Measurements from ENCODE around the gene DSG2. TPM values are rescaled to one million over a fixed set of nuclear protein-coding genes. Genes with fewer than 3 reads are reported as not detected.
"Not testable (repeated sequence)": the region's sequence is repeated elsewhere in the genome, so short reads cannot be mapped to it uniquely, and the experiment has no call there.

DSG2 gene
- total RNA-seq, 1 donor from 2014 or later, result 0.18 TPM

GRCh38 chr18:31490833-31491232, 7.1 kb upstream of the DSG2 start:
- Mint-ChIP-seq H3K36me3 (ENCODE audit: low read depth) (no peaks in the 10 kb centered on the region), H3K9me3 (no peaks in the 10 kb centered on the region), H3K4me3 (no peak overlapping the region), H3K27me3 (ENCODE audit: insufficient read depth) (peaks cover 8% of the 10 kb centered on the region), H3K4me1 (ENCODE audit: low read depth) (no peaks in the 10 kb centered on the region), H3K27ac (no peak overlapping the region)
- intact Hi-C loops (cut with micrococcal nuclease), result no loop called here
- no peak for DNase-seq (ENCODE audit: low spot score)

GRCh38 chr18:31491586-31491985, 6.4 kb upstream of the DSG2 start:
- H3K4me1 Mint-ChIP-seq (ENCODE audit: low read depth), result no peaks in the 10 kb centered on the region

GRCh38 chr18:31492671-31493070, 5.3 kb upstream of the DSG2 start:
- DNase-seq (ENCODE audit: low spot score), result no peak
- peaks cover 23% of the 10 kb centered on the region for H3K27me3 Mint-ChIP-seq (ENCODE audit: insufficient read depth)
- no peak overlapping the region for H3K27ac Mint-ChIP-seq
- no peaks in the 10 kb centered on the region for H3K36me3 Mint-ChIP-seq (ENCODE audit: low read depth)
- intact Hi-C loops (cut with micrococcal nuclease), result no loop called here
- H3K4me3 Mint-ChIP-seq, result no peak overlapping the region
- no peaks in the 10 kb centered on the region for H3K9me3 Mint-ChIP-seq
- no peaks in the 10 kb centered on the region for H3K4me1 Mint-ChIP-seq (ENCODE audit: low read depth)

More at GRCh38 chr18:31491586-31491985, 6.4 kb upstream of the DSG2 start:
- H3K36me3 Mint-ChIP-seq (ENCODE audit: low read depth), result no peaks in the 10 kb centered on the region
- peaks cover 14% of the 10 kb centered on the region for H3K27me3 Mint-ChIP-seq (ENCODE audit: insufficient read depth)
- no peak overlapping the region for H3K4me3 Mint-ChIP-seq
- DNase-seq (ENCODE audit: low spot score), result no peak
- H3K27ac Mint-ChIP-seq, result no peak overlapping the region
- H3K9me3 Mint-ChIP-seq, result no peaks in the 10 kb centered on the region
- intact Hi-C loops (cut with micrococcal nuclease), result no loop called here

GRCh38 chr18:31493171-31493570, 4.8 kb upstream of the DSG2 start:
- H3K4me3 Mint-ChIP-seq, result no peak overlapping the region
- H3K9me3 Mint-ChIP-seq, result no peaks in the 10 kb centered on the region
- DNase-seq (ENCODE audit: low spot score), result no peak
- intact Hi-C loops (cut with micrococcal nuclease), result no loop called here
- no peaks in the 10 kb centered on the region for H3K36me3 Mint-ChIP-seq (ENCODE audit: low read depth)
- no peak overlapping the region for H3K27ac Mint-ChIP-seq
- H3K4me1 Mint-ChIP-seq (ENCODE audit: low read depth), result no peaks in the 10 kb centered on the region
- peaks cover 23% of the 10 kb centered on the region for H3K27me3 Mint-ChIP-seq (ENCODE audit: insufficient read depth)

- Mint-ChIP-seq H3K27ac (no peak overlapping the region), H3K27me3 (ENCODE audit: insufficient read depth) (peaks cover 29% of the 10 kb centered on the region), H3K36me3 (ENCODE audit: low read depth) (no peaks in the 10 kb centered on the region), H3K4me1 (ENCODE audit: low read depth) (no peaks in the 10 kb centered on the region), H3K9me3 (no peaks in the 10 kb centered on the region), H3K4me3 (no peak overlapping the region)
- intact Hi-C loops (cut with micrococcal nuclease), result no loop called here
- no peak for DNase-seq (ENCODE audit: low spot score)
Measured at GRCh38 chr18:31493941-31494340, 4.0 kb upstream of the DSG2 start.

GRCh38 chr18:31494705-31495244, 3.2 kb upstream of the DSG2 start:
- peaks cover 35% of the 10 kb centered on the region for H3K27me3 Mint-ChIP-seq (ENCODE audit: insufficient read depth)
- H3K9me3 Mint-ChIP-seq; intact Hi-C loops (cut with micrococcal nuclease); H3K27ac Mint-ChIP-seq; H3K36me3 Mint-ChIP-seq (ENCODE audit: low read depth); H3K4me3 Mint-ChIP-seq; H3K4me1 Mint-ChIP-seq (ENCODE audit: low read depth); DNase-seq (ENCODE audit: low spot score): not testable (repeated sequence)

GRCh38 chr18:31497404-31497835, 557 bp upstream of the DSG2 start:
- no peak for DNase-seq (ENCODE audit: low spot score)
- H3K4me3 Mint-ChIP-seq, result no peak overlapping the region
- H3K4me1 Mint-ChIP-seq (ENCODE audit: low read depth), result no peaks in the 10 kb centered on the region
- intact Hi-C loops (cut with micrococcal nuclease), result no loop called here
- no peaks in the 10 kb centered on the region for H3K9me3 Mint-ChIP-seq
- H3K27ac Mint-ChIP-seq, result no peak overlapping the region
- H3K27me3 Mint-ChIP-seq (ENCODE audit: insufficient read depth), result peaks cover 41% of the 10 kb centered on the region
- no peaks in the 10 kb centered on the region for H3K36me3 Mint-ChIP-seq (ENCODE audit: low read depth)

GRCh38 chr18:31498574-31499524, 872 bp downstream of the DSG2 start:
- H3K4me1 Mint-ChIP-seq (ENCODE audit: low read depth), result no peaks in the 10 kb centered on the region
- no peak for DNase-seq (ENCODE audit: low spot score)
- H3K4me3 Mint-ChIP-seq, result peak overlapping the region; percentile 75
- intact Hi-C loops (cut with micrococcal nuclease), result no loop called here
- H3K9me3 Mint-ChIP-seq, result no peaks in the 10 kb centered on the region
- H3K36me3 Mint-ChIP-seq (ENCODE audit: low read depth), result no peaks in the 10 kb centered on the region
- no peak overlapping the region for H3K27ac Mint-ChIP-seq
- peaks cover 41% of the 10 kb centered on the region for H3K27me3 Mint-ChIP-seq (ENCODE audit: insufficient read depth)

- peaks cover 34% of the 10 kb centered on the region for H3K27me3 Mint-ChIP-seq (ENCODE audit: insufficient read depth)
- no peak overlapping the region for H3K27ac Mint-ChIP-seq
- H3K9me3 Mint-ChIP-seq, result no peaks in the 10 kb centered on the region
- no peak for DNase-seq (ENCODE audit: low spot score)
- intact Hi-C loops (cut with micrococcal nuclease), result no loop called here
- H3K4me3 Mint-ChIP-seq, result no peak overlapping the region
- no peaks in the 10 kb centered on the region for H3K4me1 Mint-ChIP-seq (ENCODE audit: low read depth)
- no peaks in the 10 kb centered on the region for H3K36me3 Mint-ChIP-seq (ENCODE audit: low read depth)
Measured at GRCh38 chr18:31500051-31500688, 2.2 kb downstream of the DSG2 start.

- DNase-seq (ENCODE audit: low spot score), result no peak
- peaks cover 20% of the 10 kb centered on the region for H3K27me3 Mint-ChIP-seq (ENCODE audit: insufficient read depth)
- intact Hi-C loops (cut with micrococcal nuclease), result no loop called here
- no peaks in the 10 kb centered on the region for H3K9me3 Mint-ChIP-seq
- H3K4me1 Mint-ChIP-seq (ENCODE audit: low read depth), result no peaks in the 10 kb centered on the region
- H3K27ac Mint-ChIP-seq, result no peak overlapping the region
- no peak overlapping the region for H3K4me3 Mint-ChIP-seq
- H3K36me3 Mint-ChIP-seq (ENCODE audit: low read depth), result no peaks in the 10 kb centered on the region
Measured at GRCh38 chr18:31503011-31503410, 5.0 kb downstream of the DSG2 start.

- H3K4me1 Mint-ChIP-seq (ENCODE audit: low read depth), result no peaks in the 10 kb centered on the region
- H3K27ac Mint-ChIP-seq, result no peak overlapping the region
- no peak overlapping the region for H3K4me3 Mint-ChIP-seq
- DNase-seq (ENCODE audit: low spot score), result no peak
- H3K27me3 Mint-ChIP-seq (ENCODE audit: insufficient read depth), result peaks cover 7% of the 10 kb centered on the region
- H3K36me3 Mint-ChIP-seq (ENCODE audit: low read depth), result no peaks in the 10 kb centered on the region
- intact Hi-C loops (cut with micrococcal nuclease), result no loop called here
- H3K9me3 Mint-ChIP-seq, result no peaks in the 10 kb centered on the region
Measured at GRCh38 chr18:31504455-31505147, 6.6 kb downstream of the DSG2 start.

- Mint-ChIP-seq H3K36me3 (ENCODE audit: low read depth) (no peaks in the 10 kb centered on the region), H3K4me3 (no peak overlapping the region), H3K27ac (no peak overlapping the region), H3K4me1 (ENCODE audit: low read depth) (no peaks in the 10 kb centered on the region), H3K27me3 (ENCODE audit: insufficient read depth) (peaks cover 6% of the 10 kb centered on the region), H3K9me3 (no peaks in the 10 kb centered on the region)
- intact Hi-C loops (cut with micrococcal nuclease), result no loop called here
- DNase-seq (ENCODE audit: low spot score), result no peak
Measured at GRCh38 chr18:31505156-31505555, 7.2 kb downstream of the DSG2 start.
